ENCODE results near the gene FGF12.

The FGF12 gene

DNA sequence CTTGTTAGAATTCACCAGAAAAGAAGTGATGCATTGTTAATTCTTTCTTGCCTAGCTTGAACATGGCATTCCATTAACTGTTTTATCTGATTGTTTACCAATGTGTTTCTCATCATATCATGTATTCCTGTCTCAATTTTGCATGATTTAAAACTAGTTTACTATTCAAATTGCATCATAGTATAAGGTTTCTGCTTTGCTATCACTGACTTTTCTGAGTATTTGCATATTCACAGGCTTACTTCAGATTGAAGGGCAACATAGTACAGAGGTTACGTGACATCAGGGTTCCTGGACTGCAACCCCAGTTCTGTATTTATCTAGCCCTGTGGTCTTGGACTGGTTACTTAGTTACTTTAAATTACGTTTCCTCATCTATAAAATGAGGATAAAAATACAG is 561.8 kb downstream of the FGF12 start:
- no peak for TF ChIP-seq TAF1 (IDR thresholded peaks at IDR 0.05; ENCODE audit: borderline replicate concordance, insufficient read depth, low read length)
- TF ChIP-seq POLR2AphosphoS5 (IDR thresholded peaks at IDR 0.05; ENCODE audit: low read depth, low read length): no peak
- no peak for TF ChIP-seq FOXP2 (optimal IDR thresholded peaks at IDR 0.05; ENCODE audit: borderline replicate concordance, extremely low read depth, extremely low read length, insufficient read depth)
- no peak for TF ChIP-seq SIN3A (IDR thresholded peaks at IDR 0.05; ENCODE audit: borderline replicate concordance, insufficient read depth, low read length)
- TF ChIP-seq REST (IDR thresholded peaks at IDR 0.05; ENCODE audit: insufficient read depth in 1 of 2, low read depth in 2 of 2, low read length in 2 of 2): no peak

GRCh38 chr3:192161661-192162060 is 565.7 kb downstream of the FGF12 start:
- TF ChIP-seq REST (IDR thresholded peaks at IDR 0.05; ENCODE audit: insufficient read depth in 1 of 2, low read depth in 2 of 2, low read length in 2 of 2) (no peak), FOXP2 (optimal IDR thresholded peaks at IDR 0.05; ENCODE audit: borderline replicate concordance, extremely low read depth, extremely low read length, insufficient read depth) (no peak), POLR2AphosphoS5 (IDR thresholded peaks at IDR 0.05; ENCODE audit: low read depth, low read length) (no peak), SIN3A (IDR thresholded peaks at IDR 0.05; ENCODE audit: borderline replicate concordance, insufficient read depth, low read length) (no peak), TAF1 (IDR thresholded peaks at IDR 0.05; ENCODE audit: borderline replicate concordance, insufficient read depth, low read length) (no peak)

DNA sequence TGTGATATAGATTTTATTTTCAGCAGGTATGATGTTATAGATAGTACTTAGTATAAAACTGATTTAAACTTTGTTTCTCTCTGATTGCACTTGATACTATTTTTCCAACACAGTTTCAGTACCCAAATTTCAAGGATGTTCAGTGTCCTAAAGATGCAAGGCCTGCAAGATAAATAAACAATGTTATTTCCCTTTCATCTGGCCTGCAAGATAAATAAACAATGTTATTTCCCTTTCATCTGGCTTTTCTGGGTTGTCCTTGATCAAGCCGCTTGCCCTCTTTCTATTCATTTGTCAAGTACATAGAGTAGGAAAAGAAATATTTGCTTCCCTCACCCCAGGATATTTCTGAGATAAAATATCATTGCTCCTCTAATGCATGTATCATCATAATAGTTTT is 571.0 kb downstream of the FGF12 start:
- TF ChIP-seq SIN3A (IDR thresholded peaks at IDR 0.05; ENCODE audit: borderline replicate concordance, insufficient read depth, low read length): no peak
- no peak for TF ChIP-seq POLR2AphosphoS5 (IDR thresholded peaks at IDR 0.05; ENCODE audit: low read depth, low read length)

DNA sequence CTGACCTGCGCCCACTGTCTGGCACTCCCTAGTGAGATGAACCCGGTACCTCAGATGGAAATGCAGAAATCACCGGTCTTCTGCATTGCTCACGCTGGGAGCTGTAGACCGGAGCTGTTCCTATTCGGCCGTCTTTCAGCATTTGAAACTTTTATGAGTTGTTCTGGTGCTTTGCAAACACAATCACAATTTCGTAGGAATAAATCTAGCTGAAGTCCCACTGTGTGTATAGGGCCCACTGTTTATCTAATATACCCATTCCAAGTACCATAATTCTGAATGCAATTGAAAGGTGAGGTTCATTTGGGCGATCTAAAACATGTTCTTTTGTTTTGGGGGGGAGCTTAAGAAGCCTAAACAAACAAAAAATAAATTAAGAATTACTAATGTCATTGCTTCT is 572.1 kb downstream of the FGF12 start:
- TF ChIP-seq FOXP2 (optimal IDR thresholded peaks at IDR 0.05; ENCODE audit: borderline replicate concordance, extremely low read depth, extremely low read length, insufficient read depth) (no peak), TAF1 (IDR thresholded peaks at IDR 0.05; ENCODE audit: borderline replicate concordance, insufficient read depth, low read length) (no peak), REST (IDR thresholded peaks at IDR 0.05; ENCODE audit: insufficient read depth in 1 of 2, low read depth in 2 of 2, low read length in 2 of 2) (no peak), SIN3A (IDR thresholded peaks at IDR 0.05; ENCODE audit: borderline replicate concordance, insufficient read depth, low read length) (no peak), POLR2AphosphoS5 (IDR thresholded peaks at IDR 0.05; ENCODE audit: low read depth, low read length) (no peak)

DNA sequence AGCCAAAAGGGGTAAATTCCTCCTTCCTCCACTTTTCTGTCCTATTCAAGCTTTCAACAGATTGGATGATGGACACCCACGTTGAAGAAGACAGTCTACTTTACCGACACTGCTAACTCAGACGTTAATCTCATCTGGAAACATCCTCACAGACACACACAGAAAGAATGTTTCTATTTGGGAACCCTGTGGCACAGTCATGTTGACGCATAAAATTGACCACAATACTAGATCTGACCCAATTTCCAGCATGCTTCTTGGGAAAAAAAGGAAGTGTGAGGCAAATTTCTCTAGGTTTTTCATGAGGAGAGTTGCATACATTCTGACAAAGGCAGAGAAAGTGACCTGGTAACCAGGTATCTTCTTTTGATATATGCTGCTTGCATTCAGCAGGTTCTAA is 594.1 kb downstream of the FGF12 start:
- TF ChIP-seq SIN3A (IDR thresholded peaks at IDR 0.05; ENCODE audit: borderline replicate concordance, insufficient read depth, low read length) (no peak), FOXP2 (optimal IDR thresholded peaks at IDR 0.05; ENCODE audit: borderline replicate concordance, extremely low read depth, extremely low read length, insufficient read depth) (no peak), POLR2AphosphoS5 (IDR thresholded peaks at IDR 0.05; ENCODE audit: low read depth, low read length) (no peak), TAF1 (IDR thresholded peaks at IDR 0.05; ENCODE audit: borderline replicate concordance, insufficient read depth, low read length) (no peak), REST (IDR thresholded peaks at IDR 0.05; ENCODE audit: insufficient read depth in 1 of 2, low read depth in 2 of 2, low read length in 2 of 2) (no peak)
